SK-N-SH (cell line): Measurements from ENCODE around the gene TDP2.

Experiments
- CHD2 ChIP-seq: fragments of 150-350 bp; IDR thresholded peaks from 2 replicates; pipeline ENCODE4 v1.6.1; 2018; ENCODE audit warnings: low read length; ENCODE audit not compliant: partially characterized antibody
- JUND ChIP-seq: IDR thresholded peaks from 2 replicates; pipeline ENCODE4 v1.4.0; 2012
- MXI1 ChIP-seq: IDR thresholded peaks from 2 replicates; pipeline ENCODE4 v1.6.1; 2012; ENCODE audit warnings: mild to moderate bottlenecking, low read depth, low read length, improper control_type of control experiment
- POLR2AphosphoS5 ChIP-seq: IDR thresholded peaks from 2 replicates; pipeline ENCODE4 v1.6.1; 2012; ENCODE audit warnings: low read depth, low read length
- RAD21 ChIP-seq: IDR thresholded peaks from 2 replicates; pipeline ENCODE4 v1.6.1; 2012; ENCODE audit warnings: mild to moderate bottlenecking, low read length
- SIN3A ChIP-seq: IDR thresholded peaks from 2 replicates; pipeline ENCODE4 v1.6.1; 2012; ENCODE audit warnings: low read depth, mild to moderate bottlenecking, low read length, moderate library complexity, borderline replicate concordance
- TAF1 ChIP-seq: IDR thresholded peaks from 2 replicates; pipeline ENCODE4 v1.6.1; 2012; ENCODE audit warnings: low read depth, mild to moderate bottlenecking, low read length, moderate library complexity, borderline replicate concordance
- TF ChIP-seq, protein P1 (sequence below): fragments of 200-600 bp; sonication (generic); IDR thresholded peaks from 2 replicates; pipeline ENCODE4 v1.6.1; 2017; ENCODE audit warnings: antibody characterized with exemption, mild to moderate bottlenecking, moderate library complexity

DNA sequence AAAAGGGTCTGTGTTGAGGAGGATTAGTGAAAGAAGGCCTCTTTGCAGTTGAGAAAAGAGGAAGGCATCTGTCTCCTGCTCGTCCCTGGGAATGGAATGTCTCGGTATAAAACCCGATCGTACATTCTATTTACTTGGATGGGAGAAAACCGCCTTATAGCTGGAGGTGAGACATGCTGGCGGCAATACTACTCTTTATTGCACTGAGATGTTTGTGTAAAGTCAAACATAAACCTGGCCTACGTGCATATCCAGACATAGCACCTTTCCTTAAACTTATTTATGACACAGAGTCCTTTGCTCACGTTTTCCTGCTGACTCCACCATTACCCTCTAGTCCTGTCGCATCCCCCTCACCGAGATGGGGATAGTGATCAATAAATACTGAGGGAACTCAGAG, 4.5 kb downstream of the TDP2 start:
- no peak for TF ChIP-seq TAF1
- TF ChIP-seq, protein P1, sequence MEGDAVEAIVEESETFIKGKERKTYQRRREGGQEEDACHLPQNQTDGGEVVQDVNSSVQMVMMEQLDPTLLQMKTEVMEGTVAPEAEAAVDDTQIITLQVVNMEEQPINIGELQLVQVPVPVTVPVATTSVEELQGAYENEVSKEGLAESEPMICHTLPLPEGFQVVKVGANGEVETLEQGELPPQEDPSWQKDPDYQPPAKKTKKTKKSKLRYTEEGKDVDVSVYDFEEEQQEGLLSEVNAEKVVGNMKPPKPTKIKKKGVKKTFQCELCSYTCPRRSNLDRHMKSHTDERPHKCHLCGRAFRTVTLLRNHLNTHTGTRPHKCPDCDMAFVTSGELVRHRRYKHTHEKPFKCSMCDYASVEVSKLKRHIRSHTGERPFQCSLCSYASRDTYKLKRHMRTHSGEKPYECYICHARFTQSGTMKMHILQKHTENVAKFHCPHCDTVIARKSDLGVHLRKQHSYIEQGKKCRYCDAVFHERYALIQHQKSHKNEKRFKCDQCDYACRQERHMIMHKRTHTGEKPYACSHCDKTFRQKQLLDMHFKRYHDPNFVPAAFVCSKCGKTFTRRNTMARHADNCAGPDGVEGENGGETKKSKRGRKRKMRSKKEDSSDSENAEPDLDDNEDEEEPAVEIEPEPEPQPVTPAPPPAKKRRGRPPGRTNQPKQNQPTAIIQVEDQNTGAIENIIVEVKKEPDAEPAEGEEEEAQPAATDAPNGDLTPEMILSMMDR, result no peak
- TF ChIP-seq MXI1, result no peak
- no peak for TF ChIP-seq POLR2AphosphoS5
- TF ChIP-seq CHD2, result no peak
- no peak for TF ChIP-seq SIN3A
- TF ChIP-seq RAD21, result no peak
- TF ChIP-seq JUND, result no peak
